ENCODE results near the gene EXOC3. TPM values are rescaled to one million over a fixed set of nuclear protein-coding genes. Genes with fewer than 3 reads are reported as not detected.

The EXOC3 gene
- total and polyA plus RNA-seq, 10 of the 15 experiments (the other 5 are each of a cell fraction or from before 2014, with no cell fraction given) = 1.6 to 53.0 (median 27.9) TPM

DNA sequence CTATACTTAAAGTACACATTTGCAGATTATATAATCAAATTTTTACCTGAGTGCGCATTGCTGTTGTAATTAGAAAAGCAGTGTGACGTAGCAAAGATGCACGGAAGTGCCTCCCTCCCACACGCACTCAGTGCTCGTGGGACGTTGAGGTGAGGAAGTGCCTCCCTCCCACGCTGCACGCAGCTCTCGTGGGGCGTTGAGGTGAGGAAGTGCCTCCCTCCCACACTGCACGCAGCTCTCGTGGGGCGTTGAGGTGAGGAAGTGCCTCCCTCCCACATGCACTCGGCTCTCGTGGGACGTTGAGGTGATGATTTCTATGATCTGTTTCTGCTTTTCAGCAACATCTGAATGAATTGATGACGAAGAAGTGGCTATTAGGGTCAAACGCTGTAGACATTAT, 21.0 kb downstream of the EXOC3 start (continued):
- TF ChIP-seq MYC (IDR thresholded peaks at IDR 0.05; ENCODE audit: insufficient read depth, insufficient read length, insufficient replicate concordance, low read length, severe bottlenecking) = no peak
- no peak for TF ChIP-seq NR2C1 (IDR thresholded peaks at IDR 0.05)
- TF ChIP-seq, protein P1, sequence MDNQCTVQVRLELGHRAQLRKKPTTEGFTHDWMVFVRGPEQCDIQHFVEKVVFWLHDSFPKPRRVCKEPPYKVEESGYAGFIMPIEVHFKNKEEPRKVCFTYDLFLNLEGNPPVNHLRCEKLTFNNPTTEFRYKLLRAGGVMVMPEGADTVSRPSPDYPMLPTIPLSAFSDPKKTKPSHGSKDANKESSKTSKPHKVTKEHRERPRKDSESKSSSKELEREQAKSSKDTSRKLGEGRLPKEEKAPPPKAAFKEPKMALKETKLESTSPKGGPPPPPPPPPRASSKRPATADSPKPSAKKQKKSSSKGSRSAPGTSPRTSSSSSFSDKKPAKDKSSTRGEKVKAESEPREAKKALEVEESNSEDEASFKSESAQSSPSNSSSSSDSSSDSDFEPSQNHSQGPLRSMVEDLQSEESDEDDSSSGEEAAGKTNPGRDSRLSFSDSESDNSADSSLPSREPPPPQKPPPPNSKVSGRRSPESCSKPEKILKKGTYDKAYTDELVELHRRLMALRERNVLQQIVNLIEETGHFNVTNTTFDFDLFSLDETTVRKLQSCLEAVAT (IDR thresholded peaks at IDR 0.05) = 0 out of 2 replicates have a peak, but pooled peaks have one; percentile 24
- no peak for TF ChIP-seq ZNF217 (IDR thresholded peaks at IDR 0.05)
- TF ChIP-seq EGR1 (IDR thresholded peaks at IDR 0.05; ENCODE audit: borderline replicate concordance in 1 of 2, low read depth in 2 of 2, low read length in 2 of 2) = peak in 1 of 2 experiments; percentile 89; a peak in 2 of 3 replicates
- no peak for TF ChIP-seq RB1 (IDR thresholded peaks at IDR 0.05; ENCODE audit: borderline replicate concordance)
- no peak for TF ChIP-seq EED (IDR thresholded peaks at IDR 0.05; ENCODE audit: low read depth)
- no peak for TF ChIP-seq TCF7 (IDR thresholded peaks at IDR 0.05; ENCODE audit: borderline replicate concordance)
- no peak for TF ChIP-seq SUZ12 (IDR thresholded peaks at IDR 0.05; ENCODE audit: unreplicated experiment)
- TF ChIP-seq, protein P2, sequence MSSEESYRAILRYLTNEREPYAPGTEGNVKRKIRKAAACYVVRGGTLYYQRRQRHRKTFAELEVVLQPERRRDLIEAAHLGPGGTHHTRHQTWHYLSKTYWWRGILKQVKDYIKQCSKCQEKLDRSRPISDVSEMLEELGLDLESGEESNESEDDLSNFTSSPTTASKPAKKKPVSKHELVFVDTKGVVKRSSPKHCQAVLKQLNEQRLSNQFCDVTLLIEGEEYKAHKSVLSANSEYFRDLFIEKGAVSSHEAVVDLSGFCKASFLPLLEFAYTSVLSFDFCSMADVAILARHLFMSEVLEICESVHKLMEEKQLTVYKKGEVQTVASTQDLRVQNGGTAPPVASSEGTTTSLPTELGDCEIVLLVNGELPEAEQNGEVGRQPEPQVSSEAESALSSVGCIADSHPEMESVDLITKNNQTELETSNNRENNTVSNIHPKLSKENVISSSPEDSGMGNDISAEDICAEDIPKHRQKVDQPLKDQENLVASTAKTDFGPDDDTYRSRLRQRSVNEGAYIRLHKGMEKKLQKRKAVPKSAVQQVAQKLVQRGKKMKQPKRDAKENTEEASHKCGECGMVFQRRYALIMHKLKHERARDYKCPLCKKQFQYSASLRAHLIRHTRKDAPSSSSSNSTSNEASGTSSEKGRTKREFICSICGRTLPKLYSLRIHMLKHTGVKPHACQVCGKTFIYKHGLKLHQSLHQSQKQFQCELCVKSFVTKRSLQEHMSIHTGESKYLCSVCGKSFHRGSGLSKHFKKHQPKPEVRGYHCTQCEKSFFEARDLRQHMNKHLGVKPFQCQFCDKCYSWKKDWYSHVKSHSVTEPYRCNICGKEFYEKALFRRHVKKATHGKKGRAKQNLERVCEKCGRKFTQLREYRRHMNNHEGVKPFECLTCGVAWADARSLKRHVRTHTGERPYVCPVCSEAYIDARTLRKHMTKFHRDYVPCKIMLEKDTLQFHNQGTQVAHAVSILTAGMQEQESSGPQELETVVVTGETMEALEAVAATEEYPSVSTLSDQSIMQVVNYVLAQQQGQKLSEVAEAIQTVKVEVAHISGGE (CRISPR knock-in tag; IDR thresholded peaks at IDR 0.05) = no peak
- TF ChIP-seq IRF4 (IDR thresholded peaks at IDR 0.05; ENCODE audit: low read depth, low read length) = peak; percentile 45; the same call in 1 of the 2 replicates
- TF ChIP-seq EP300 (IDR thresholded peaks at IDR 0.05; ENCODE audit: borderline replicate concordance in 1 of 2, control insufficient read depth in 1 of 2, low read depth in 2 of 2, low read length in 2 of 2) = no peak
- no peak for TF ChIP-seq ZNF274 (IDR thresholded peaks at IDR 0.05; ENCODE audit: insufficient read depth, insufficient read length)
- no peak for TF ChIP-seq YBX1 (IDR thresholded peaks at IDR 0.05)
- peak; percentile 57 for TF ChIP-seq BCL11A (IDR thresholded peaks at IDR 0.05; ENCODE audit: low read depth, low read length)
- TF ChIP-seq KAT2A (conservative IDR thresholded peaks at IDR 0.05; ENCODE audit: control insufficient read depth, low read depth, low read length) = no peak
- 0 out of 2 replicates have a peak, but pooled peaks have one; percentile 15 for TF ChIP-seq IKZF1 (conservative IDR thresholded peaks at IDR 0.05)
- TF ChIP-seq TCF12 (IDR thresholded peaks at IDR 0.05; ENCODE audit: low read depth, low read length) = 0 out of 2 replicates have a peak, but pooled peaks have one; percentile 12
- TF ChIP-seq IKZF2 (IDR thresholded peaks at IDR 0.05) = no peak
- peak; percentile 66; the same call in 1 of the 2 replicates for TF ChIP-seq PAX5 (IDR thresholded peaks at IDR 0.05; ENCODE audit: borderline replicate concordance, low read depth, low read length)
- TF ChIP-seq, protein P3, sequence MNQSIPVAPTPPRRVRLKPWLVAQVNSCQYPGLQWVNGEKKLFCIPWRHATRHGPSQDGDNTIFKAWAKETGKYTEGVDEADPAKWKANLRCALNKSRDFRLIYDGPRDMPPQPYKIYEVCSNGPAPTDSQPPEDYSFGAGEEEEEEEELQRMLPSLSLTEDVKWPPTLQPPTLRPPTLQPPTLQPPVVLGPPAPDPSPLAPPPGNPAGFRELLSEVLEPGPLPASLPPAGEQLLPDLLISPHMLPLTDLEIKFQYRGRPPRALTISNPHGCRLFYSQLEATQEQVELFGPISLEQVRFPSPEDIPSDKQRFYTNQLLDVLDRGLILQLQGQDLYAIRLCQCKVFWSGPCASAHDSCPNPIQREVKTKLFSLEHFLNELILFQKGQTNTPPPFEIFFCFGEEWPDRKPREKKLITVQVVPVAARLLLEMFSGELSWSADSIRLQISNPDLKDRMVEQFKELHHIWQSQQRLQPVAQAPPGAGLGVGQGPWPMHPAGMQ (IDR thresholded peaks at IDR 0.05; ENCODE audit: borderline replicate concordance) = no peak
- TF ChIP-seq, protein P4, sequence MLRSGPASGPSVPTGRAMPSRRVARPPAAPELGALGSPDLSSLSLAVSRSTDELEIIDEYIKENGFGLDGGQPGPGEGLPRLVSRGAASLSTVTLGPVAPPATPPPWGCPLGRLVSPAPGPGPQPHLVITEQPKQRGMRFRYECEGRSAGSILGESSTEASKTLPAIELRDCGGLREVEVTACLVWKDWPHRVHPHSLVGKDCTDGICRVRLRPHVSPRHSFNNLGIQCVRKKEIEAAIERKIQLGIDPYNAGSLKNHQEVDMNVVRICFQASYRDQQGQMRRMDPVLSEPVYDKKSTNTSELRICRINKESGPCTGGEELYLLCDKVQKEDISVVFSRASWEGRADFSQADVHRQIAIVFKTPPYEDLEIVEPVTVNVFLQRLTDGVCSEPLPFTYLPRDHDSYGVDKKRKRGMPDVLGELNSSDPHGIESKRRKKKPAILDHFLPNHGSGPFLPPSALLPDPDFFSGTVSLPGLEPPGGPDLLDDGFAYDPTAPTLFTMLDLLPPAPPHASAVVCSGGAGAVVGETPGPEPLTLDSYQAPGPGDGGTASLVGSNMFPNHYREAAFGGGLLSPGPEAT (IDR thresholded peaks at IDR 0.05; ENCODE audit: low read depth) = no peak
- no peak for TF ChIP-seq FOXK2 (IDR thresholded peaks at IDR 0.05)
- TF ChIP-seq SIN3A (IDR thresholded peaks at IDR 0.05; ENCODE audit: low read depth, low read length) = no peak
- TF ChIP-seq ZZZ3 (IDR thresholded peaks at IDR 0.05; ENCODE audit: control insufficient read depth, insufficient read length, low read depth) = no peak
